Measurements from ENCODE around the gene SARS1.

- no peak for TF ChIP-seq EZH2 (IDR thresholded peaks at IDR 0.05; ENCODE audit: low read length, unreplicated experiment)
- TF ChIP-seq CTCF (conservative IDR thresholded peaks at IDR 0.05; ENCODE audit: low read depth, low read length): no peak
Observed at GRCh38 chr1:109187127-109187526, 26.6 kb upstream of the SARS1 start.
